ENCODE data around the gene BLACAT1.

GRCh38 chr1:205438213-205439158, 17.4 kb downstream of the BLACAT1 start:
- peak; percentile 32 to 77 (median 72) for TF ChIP-seq CTCF (IDR thresholded peaks at IDR 0.05)
- TF ChIP-seq POLR2A (IDR thresholded peaks at IDR 0.05), result no peak

All from tibial nerve (tissue), 3 donors.